GM12878 (cell line): ENCODE data around the gene LENEP. TPM values are rescaled to one million over a fixed set of nuclear protein-coding genes. Genes with fewer than 3 reads are reported as not detected.

Source experiments
- BACH1 ChIP-seq: fragments of 450-650 bp; IDR thresholded peaks from 2 replicates; pipeline ENCODE4 v1.6.1; 2017; ENCODE audit warnings: mild to moderate bottlenecking, borderline replicate concordance
- BCL3 ChIP-seq: IDR thresholded peaks from 2 replicates; pipeline ENCODE4 v1.6.1; 2011; ENCODE audit warnings: borderline replicate concordance, low read depth, mild to moderate bottlenecking, moderate library complexity, low read length; ENCODE audit not compliant: insufficient read depth, poor library complexity, severe bottlenecking
- CBX3 ChIP-seq: fragments of 200-600 bp; sonication (generic); IDR thresholded peaks from 2 replicates; pipeline ENCODE4 v1.6.1; 2016; ENCODE audit warnings: low read depth, borderline replicate concordance
- CBX5 ChIP-seq: sonication (generic); IDR thresholded peaks from 2 replicates; pipeline ENCODE4 v1.6.1; 2016; ENCODE audit warnings: low read depth, moderate library complexity, mild to moderate bottlenecking, inconsistent platforms
- DPF2 ChIP-seq: fragments of 450-650 bp; IDR thresholded peaks from 2 replicates; pipeline ENCODE4 v1.6.1; 2017; ENCODE audit warnings: mild to moderate bottlenecking
- EED ChIP-seq: sonication (generic); IDR thresholded peaks from 2 replicates; pipeline ENCODE4 v1.6.1; 2016; ENCODE audit warnings: antibody characterized with exemption, low read depth
- EGR1 ChIP-seq, 2 experiments: IDR thresholded peaks; 1 replicate in 1 of 2; 2 replicates in 1 of 2; pipeline ENCODE4 v1.6.1; 2011 to 2012; ENCODE audit warnings: low read depth in 2 of 2, low read length in 2 of 2, borderline replicate concordance in 1 of 2, mild to moderate bottlenecking in 1 of 2, moderate library complexity in 1 of 2
- ESRRA ChIP-seq: IDR thresholded peaks from 2 replicates; pipeline ENCODE4 v1.6.1; 2012; ENCODE audit warnings: mild to moderate bottlenecking, low read length, improper control_type of control experiment
- EZH2 ChIP-seq: IDR thresholded peaks from 2 replicates; pipeline ENCODE4 v1.6.1; 2012; ENCODE audit warnings: low read depth, mild to moderate bottlenecking, control low read depth, inconsistent platforms, low read length, borderline replicate concordance; ENCODE audit not compliant: control insufficient read depth
- FOS ChIP-seq: IDR thresholded peaks from 3 replicates; pipeline ENCODE4 v1.6.1; 2011; ENCODE audit warnings: borderline replicate concordance; ENCODE audit not compliant: insufficient read length; ENCODE audit errors: extremely low read depth
- IRF4 ChIP-seq: IDR thresholded peaks from 2 replicates; pipeline ENCODE4 v1.6.1; 2011; ENCODE audit warnings: low read depth, low read length
- KLF5 ChIP-seq: fragments of 450-650 bp; IDR thresholded peaks from 2 replicates; pipeline ENCODE4 v1.6.1; 2014; ENCODE audit warnings: mild to moderate bottlenecking; ENCODE audit not compliant: partially characterized antibody
- NRF1 ChIP-seq: conservative IDR thresholded peaks from 2 replicates; pipeline ENCODE4 v1.6.1; 2011; ENCODE audit warnings: mild to moderate bottlenecking, low read depth, low read length, improper control_type of control experiment
- PAX8 ChIP-seq: fragments of 450-650 bp; IDR thresholded peaks from 2 replicates; pipeline ENCODE4 v1.6.1; 2017; ENCODE audit warnings: mild to moderate bottlenecking, moderate library complexity
- POU2F2 ChIP-seq: IDR thresholded peaks from 3 replicates; pipeline ENCODE4 v1.6.1; 2011; ENCODE audit warnings: low read depth, mild to moderate bottlenecking, low read length, borderline replicate concordance
- RAD21 ChIP-seq: IDR thresholded peaks from 2 replicates; pipeline ENCODE4 v1.6.1; 2011; ENCODE audit warnings: mild to moderate bottlenecking, low read depth, low read length, moderate library complexity; ENCODE audit not compliant: insufficient read depth
- RAD51 ChIP-seq: fragments of 450-650 bp; IDR thresholded peaks from 2 replicates; pipeline ENCODE4 v1.6.1; 2016; ENCODE audit warnings: moderate library complexity, mild to moderate bottlenecking, inconsistent platforms
- SMAD1 ChIP-seq: fragments of 450-650 bp; IDR thresholded peaks from 2 replicates; pipeline ENCODE4 v1.6.1; 2018; ENCODE audit warnings: mild to moderate bottlenecking, low read depth; ENCODE audit not compliant: partially characterized antibody
- SPI1 ChIP-seq: IDR thresholded peaks from 2 replicates; pipeline ENCODE4 v1.6.1; 2011; ENCODE audit warnings: low read depth, mild to moderate bottlenecking, low read length, moderate library complexity, borderline replicate concordance; ENCODE audit not compliant: insufficient read depth
- WRNIP1 ChIP-seq: IDR thresholded peaks from 2 replicates; pipeline ENCODE4 v1.6.1; 2011; ENCODE audit warnings: low read depth, low read length, improper control_type of control experiment, borderline replicate concordance
- YBX1 ChIP-seq: fragments of 450-650 bp; IDR thresholded peaks from 2 replicates; pipeline ENCODE4 v1.6.1; 2016; ENCODE audit warnings: antibody characterized with exemption
- ZBED1 ChIP-seq: IDR thresholded peaks from 2 replicates; pipeline ENCODE4 v1.6.1; 2016; ENCODE audit warnings: borderline replicate concordance
- ZNF592 ChIP-seq: fragments of 450-650 bp; IDR thresholded peaks from 2 replicates; pipeline ENCODE4 v1.6.1; 2017; ENCODE audit warnings: mild to moderate bottlenecking, moderate library complexity
- polyA plus RNA-seq, 11 experiments: library from polyadenylated mRNA; depleted of rRNA in 4 of 11; unstranded in 6 of 11; stranded (reverse) in 5 of 11; fragments of >200 nt; fragmentation: Nextera tagmentation in 4 of 11; fragmentation: Illumina TruSeq in 1 of 11; extraction: Ambion mirVana in 4 of 11; extraction: Trizol in 1 of 11; gene quantifications; 1 replicate in 1 of 11; 2 replicates in 10 of 11; pipeline versions ENCODE4 v1.2.1 to v1.2.3, GENCODE V29; 2011 to 2016; ENCODE audit warnings: inconsistent platforms in 2 of 11, missing spikeins in 2 of 11, low read depth in 1 of 11
- total RNA-seq, 4 experiments: library from RNA; depleted of rRNA in 3 of 4; stranded (reverse); fragments of >200 nt in 3 of 4; fragmentation: Illumina TruSeq in 1 of 4; extraction: Trizol in 1 of 4; gene quantifications; 2 replicates each; pipeline versions ENCODE4 v1.2.1 to v1.2.3, GENCODE V29; 2013 to 2021
- TF ChIP-seq, protein P1 (sequence below): IDR thresholded peaks from 2 replicates; pipeline ENCODE4 v1.6.1; 2011; ENCODE audit warnings: mild to moderate bottlenecking, low read depth, low read length, moderate library complexity; ENCODE audit not compliant: insufficient replicate concordance

Gene LENEP
- total and polyA plus RNA-seq, 10 of the 15 experiments (the other 5 are each of a cell fraction or from before 2014, with no cell fraction given), result 0.27 to 1.1 (median 0.64) TPM; not detected in 7

GRCh38 chr1:154982897-154983648 is 10.3 kb upstream of the LENEP start, which contains the start of gene FLAD1 (continued):
- TF ChIP-seq EZH2 (no peak), PAX8 (no peak), KLF5 (peak; percentile 96), YBX1 (no peak), BACH1 (no peak), BCL3 (no peak), ZNF592 (no peak), CBX3 (no peak), EGR1 (IDR thresholded peaks at IDR 0.05; ENCODE audit: borderline replicate concordance in 1 of 2, low read depth in 2 of 2, low read length in 2 of 2) (peak in 1 of 2 experiments; percentile 82; a peak in 2 of 3 replicates), ZBED1 (no peak), NRF1 (no peak), SPI1 (peak; percentile 23; the same call in 1 of the 2 replicates), FOS (peak; percentile 93), RAD21 (no peak), IRF4 (peak; percentile 6; the same call in 1 of the 2 replicates), DPF2 (peak; percentile 100), POU2F2 (peak; percentile 7; the same call in 1 of the 3 replicates), WRNIP1 (no peak), EED (no peak), CBX5 (no peak), ESRRA (no peak; the same call in 1 of the 2 replicates), RAD51 (peak; percentile 97), SMAD1 (peak; percentile 41)
- TF ChIP-seq, protein P1, sequence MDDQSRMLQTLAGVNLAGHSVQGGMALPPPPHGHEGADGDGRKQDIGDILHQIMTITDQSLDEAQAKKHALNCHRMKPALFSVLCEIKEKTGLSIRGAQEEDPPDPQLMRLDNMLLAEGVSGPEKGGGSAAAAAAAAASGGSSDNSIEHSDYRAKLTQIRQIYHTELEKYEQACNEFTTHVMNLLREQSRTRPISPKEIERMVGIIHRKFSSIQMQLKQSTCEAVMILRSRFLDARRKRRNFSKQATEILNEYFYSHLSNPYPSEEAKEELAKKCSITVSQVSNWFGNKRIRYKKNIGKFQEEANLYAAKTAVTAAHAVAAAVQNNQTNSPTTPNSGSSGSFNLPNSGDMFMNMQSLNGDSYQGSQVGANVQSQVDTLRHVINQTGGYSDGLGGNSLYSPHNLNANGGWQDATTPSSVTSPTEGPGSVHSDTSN, result peak; percentile 100
